HG03354 (cell line): Measurements from ENCODE around the gene KRR1.
"Not testable (repeated sequence)": the region's sequence is repeated elsewhere in the genome, so short reads cannot be mapped to it uniquely, and the experiment has no call there.

Source experiments
- ATAC-seq: cut with Tn5 transposase; IDR thresholded peaks from one replicate; pipeline ENCODE4 v1.9.1; 2021; ENCODE audit warnings: mild to moderate bottlenecking; ENCODE audit not compliant: unreplicated experiment, poor library complexity, severe bottlenecking

KRR1 gene

GRCh38 chr12:75441687-75442449 is 69.5 kb downstream of the KRR1 start:
- ATAC-seq = not testable (repeated sequence)
